KOPT-K1 (cell line): Measurements from ENCODE around the gene CNNM1.

ENCODE experiments used
- H3K27ac ChIP-seq: fragments of 200-600 bp; sonication (generic); 2 replicates; pipeline ENCODE4 v1.5.1; 2016; ENCODE audit warnings: antibody characterized with exemption, mild to moderate bottlenecking, low read depth, low read length; ENCODE audit not compliant: poor library complexity, severe bottlenecking
- H3K36me3 ChIP-seq: fragments of 200-600 bp; sonication (generic); 2 replicates; pipeline ENCODE4 v1.5.1; 2017; ENCODE audit warnings: antibody characterized with exemption, mild to moderate bottlenecking, low read length, moderate library complexity; ENCODE audit not compliant: insufficient read depth
- H3K9me3 ChIP-seq: fragments of 200-600 bp; sonication (generic); 2 replicates; pipeline ENCODE4 v1.5.1; 2017; ENCODE audit warnings: antibody characterized with exemption, low read length, mild to moderate bottlenecking; ENCODE audit not compliant: insufficient read depth, poor library complexity, severe bottlenecking

Gene CNNM1

DNA sequence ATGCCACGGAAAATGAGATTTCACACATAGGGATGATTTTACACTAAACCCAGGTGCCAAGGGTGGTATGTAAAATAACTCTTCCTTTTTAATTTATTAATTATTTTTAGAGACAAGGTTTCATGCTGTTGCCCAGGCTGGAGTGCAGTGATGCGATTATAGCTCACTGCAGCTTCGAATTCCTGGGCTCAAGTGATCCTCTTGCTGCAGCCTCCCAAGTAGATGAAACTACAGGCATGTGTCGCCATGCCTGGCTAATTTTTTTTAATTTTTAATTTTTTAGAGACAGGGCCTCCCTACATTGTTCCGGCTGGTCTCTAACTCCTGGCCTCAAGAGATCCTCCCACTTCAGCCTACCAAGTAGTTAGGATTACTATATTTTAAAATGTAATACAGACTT, 2.3 kb upstream of the CNNM1 start:
- Histone ChIP-seq H3K9me3 (no peaks in the 10 kb centered on the region), H3K36me3 (no peaks in the 10 kb centered on the region), H3K27ac (no peak overlapping the region)

DNA sequence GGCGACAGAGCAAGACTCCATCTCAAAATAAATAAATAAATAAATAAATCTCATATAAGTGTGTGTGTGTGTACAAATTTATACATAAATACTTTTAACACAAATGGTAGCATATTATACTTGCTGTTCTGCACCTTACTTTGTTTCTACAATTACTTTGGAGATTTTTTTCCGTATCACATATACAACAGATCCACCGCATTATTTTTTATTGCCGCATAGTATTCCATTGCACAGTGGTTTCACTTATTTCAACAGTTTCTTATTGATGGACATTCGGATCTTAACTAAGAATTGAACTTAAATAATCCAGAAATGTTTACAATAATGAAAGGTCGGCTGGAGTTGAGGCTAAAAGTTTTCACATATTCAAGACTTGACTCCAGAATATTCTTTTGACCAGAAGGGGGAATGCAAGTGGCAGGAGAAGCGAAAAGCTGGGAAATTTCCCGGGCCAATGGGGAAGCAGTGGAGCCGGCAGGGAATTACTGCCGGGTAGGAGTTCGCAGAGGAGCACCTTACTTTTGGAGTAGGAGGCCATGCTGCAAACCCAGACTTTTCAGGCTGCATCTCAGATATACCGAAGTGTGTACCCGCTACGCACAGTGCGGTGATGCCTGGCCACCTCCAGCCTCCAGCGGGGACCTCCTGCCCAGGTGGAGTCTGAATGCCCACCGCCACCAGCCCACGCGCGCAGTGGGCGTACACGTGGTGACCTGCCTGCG, 415 bp upstream of the CNNM1 start:
- H3K36me3 ChIP-seq = no peaks in the 10 kb centered on the region
- H3K27ac ChIP-seq = no peak overlapping the region
- H3K9me3 ChIP-seq = no peaks in the 10 kb centered on the region

DNA sequence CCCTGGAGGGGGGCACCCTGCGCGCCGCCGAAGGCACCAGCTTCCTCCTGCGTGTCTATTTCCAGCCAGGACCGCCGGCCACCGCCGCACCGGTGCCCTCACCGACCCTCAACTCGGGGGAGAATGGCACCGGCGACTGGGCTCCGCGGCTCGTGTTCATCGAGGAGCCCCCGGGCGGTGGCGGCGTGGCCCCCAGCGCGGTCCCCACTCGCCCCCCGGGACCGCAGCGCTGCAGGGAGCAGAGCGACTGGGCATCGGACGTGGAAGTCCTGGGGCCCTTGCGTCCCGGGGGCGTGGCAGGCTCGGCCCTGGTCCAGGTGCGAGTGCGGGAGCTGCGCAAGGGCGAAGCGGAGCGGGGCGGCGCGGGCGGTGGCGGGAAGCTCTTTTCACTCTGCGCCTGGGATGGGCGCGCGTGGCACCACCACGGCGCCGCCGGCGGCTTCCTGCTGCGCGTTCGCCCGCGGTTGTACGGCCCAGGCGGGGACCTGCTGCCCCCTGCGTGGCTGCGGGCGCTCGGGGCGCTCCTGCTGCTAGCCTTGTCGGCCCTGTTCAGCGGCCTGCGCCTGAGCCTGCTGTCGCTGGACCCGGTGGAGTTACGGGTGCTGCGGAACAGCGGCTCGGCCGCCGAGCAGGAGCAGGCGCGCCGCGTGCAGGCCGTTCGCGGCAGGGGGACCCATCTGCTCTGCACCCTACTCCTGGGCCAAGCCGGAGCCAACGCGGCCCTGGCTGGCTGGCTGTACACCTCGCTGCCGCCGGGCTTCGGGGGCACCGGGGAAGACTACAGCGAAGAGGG, 594 bp downstream of the CNNM1 start:
- no peaks in the 10 kb centered on the region for H3K9me3 ChIP-seq
- H3K27ac ChIP-seq = no peak overlapping the region

DNA sequence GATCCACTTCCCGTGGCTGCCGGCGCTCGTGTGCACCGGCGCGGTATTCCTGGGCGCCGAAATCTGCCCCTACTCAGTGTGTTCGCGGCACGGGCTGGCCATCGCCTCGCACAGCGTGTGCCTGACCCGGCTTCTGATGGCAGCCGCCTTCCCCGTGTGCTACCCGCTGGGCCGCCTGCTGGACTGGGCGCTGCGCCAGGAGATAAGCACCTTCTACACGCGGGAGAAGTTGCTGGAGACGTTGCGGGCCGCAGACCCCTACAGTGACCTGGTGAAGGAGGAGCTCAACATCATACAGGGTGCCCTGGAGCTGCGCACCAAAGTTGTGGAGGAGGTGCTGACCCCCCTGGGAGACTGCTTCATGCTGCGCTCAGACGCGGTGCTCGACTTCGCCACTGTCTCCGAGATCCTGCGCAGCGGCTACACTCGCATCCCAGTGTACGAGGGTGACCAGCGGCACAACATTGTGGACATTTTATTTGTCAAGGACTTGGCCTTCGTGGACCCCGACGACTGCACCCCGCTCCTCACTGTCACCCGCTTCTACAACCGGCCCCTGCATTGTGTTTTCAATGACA, 1.3 kb downstream of the CNNM1 start:
- no peaks in the 10 kb centered on the region for H3K9me3 ChIP-seq
- H3K36me3 ChIP-seq = no peaks in the 10 kb centered on the region
- no peak overlapping the region for H3K27ac ChIP-seq

More for the DNA sequence above, 594 bp downstream of the CNNM1 start:
- H3K36me3 ChIP-seq = no peaks in the 10 kb centered on the region

DNA sequence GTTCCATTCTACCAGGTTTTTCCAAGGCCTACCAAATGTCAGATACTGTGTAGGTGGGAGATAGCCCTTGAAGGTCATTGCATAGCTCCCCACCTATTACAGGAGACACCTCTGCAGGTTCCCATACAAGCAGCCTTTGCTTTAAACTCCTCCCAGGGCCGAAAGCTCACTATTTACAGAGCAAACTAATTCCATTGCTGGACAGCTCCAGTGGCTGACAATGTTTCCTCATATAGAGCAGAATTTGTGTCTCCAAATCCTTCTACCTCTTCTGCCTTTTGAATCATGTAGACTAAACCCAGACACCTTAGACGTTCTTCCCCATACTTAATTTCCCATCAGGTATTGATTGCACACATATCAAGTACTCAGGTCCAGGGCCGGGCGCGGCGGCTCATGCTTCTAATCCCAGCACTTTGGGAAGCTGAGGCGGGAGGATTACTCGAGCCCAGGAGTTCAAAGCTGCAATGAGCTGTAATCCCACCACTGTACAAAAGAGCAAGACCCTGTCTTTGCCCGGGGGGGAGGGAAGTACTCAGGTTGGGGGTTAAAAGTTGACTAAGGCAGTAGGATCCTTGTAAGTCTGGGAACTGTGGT, 2.1 kb downstream of the CNNM1 start:
- Histone ChIP-seq H3K27ac (no peak overlapping the region), H3K9me3 (no peaks in the 10 kb centered on the region), H3K36me3 (no peaks in the 10 kb centered on the region)

DNA sequence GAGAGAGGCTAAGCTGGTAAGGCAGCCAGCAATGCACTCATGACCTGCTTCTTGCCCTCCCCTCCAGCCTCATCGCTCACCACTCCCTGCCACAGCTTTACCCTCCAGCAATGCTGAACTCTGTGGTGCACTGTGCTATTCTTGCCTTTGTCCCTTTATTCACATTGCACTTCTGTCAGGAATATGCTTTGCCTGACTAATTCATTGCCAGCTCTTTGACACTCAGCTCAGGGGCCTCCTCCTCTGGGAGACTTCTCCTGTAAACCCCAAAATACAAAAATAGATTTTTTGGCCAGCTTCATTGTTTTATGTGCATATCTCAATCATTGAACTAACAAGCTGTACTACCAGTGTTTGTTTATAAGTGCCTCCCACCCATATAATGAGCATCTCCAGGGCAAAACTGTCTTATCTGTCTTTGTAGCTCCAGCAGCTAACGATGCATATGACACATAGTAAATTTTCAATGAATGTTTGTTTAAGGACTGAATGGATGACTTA, 8.2 kb downstream of the CNNM1 start:
- Histone ChIP-seq H3K9me3 (no peaks in the 10 kb centered on the region), H3K36me3 (no peaks in the 10 kb centered on the region), H3K27ac (no peak overlapping the region)

DNA sequence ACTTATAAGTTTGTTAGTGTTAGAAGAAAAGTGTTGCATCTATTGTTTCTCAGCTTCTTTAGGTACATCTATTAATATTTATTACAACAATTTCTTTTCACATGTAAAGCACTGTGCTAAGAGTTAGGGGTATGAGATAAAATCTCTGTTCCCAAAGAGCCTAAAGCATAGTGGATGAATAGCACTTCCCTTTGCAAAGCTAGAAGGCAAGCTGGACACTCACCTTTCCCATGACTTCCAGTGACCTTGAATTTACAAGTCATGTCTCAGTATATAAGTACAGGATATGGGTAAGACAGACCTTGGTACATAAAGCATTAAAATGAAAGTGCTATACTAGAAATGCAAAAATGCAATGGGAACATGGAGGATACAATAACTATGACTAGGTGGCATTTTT, 8.7 kb downstream of the CNNM1 start:
- Histone ChIP-seq H3K27ac (no peak overlapping the region), H3K36me3 (no peaks in the 10 kb centered on the region), H3K9me3 (no peaks in the 10 kb centered on the region)

DNA sequence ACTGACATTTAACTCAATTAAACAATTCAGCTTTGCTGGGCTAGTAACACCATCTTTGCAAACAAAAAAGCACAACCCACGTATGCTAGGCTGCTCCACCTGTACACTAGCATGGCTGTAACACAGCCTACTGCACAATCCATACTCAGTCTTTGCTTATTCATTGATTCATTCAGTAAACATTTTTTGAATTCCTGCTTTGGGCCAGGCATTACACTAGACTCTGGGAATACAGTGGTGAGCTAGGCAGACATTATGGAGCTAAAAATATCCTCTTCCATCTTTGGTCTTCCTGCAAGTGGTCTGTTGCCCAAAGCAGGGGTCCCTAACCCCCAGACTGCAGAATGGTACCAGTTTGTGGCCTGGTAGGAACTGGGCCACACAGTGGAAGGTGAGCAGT, 9.9 kb downstream of the CNNM1 start:
- Histone ChIP-seq H3K36me3 (no peaks in the 10 kb centered on the region), H3K9me3 (no peaks in the 10 kb centered on the region), H3K27ac (no peak overlapping the region)

DNA sequence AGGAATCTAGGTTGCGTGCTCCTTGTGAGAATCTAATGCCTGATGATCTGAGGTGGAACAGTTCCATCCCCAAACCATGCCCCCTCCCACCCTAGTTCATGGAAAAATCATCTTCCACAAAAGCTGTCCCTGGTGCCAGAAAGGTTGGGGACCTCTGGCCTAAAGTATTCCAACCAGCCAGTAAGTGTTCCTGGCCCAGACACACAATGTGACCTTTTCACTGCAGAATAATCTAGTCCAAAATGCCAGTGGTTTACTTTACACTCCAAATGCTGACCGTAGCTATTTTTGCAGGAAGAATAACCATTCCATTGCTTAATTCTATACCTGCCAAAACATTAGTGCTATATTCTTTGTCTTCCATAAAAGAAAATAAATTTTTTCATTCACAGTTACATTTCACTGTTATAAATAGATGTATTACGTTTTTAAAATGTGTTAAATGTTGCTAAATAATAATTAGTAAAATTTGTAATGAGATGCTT, 10.4 kb downstream of the CNNM1 start:
- H3K36me3 ChIP-seq = no peaks in the 10 kb centered on the region
- no peak overlapping the region for H3K27ac ChIP-seq
- H3K9me3 ChIP-seq = no peaks in the 10 kb centered on the region

DNA sequence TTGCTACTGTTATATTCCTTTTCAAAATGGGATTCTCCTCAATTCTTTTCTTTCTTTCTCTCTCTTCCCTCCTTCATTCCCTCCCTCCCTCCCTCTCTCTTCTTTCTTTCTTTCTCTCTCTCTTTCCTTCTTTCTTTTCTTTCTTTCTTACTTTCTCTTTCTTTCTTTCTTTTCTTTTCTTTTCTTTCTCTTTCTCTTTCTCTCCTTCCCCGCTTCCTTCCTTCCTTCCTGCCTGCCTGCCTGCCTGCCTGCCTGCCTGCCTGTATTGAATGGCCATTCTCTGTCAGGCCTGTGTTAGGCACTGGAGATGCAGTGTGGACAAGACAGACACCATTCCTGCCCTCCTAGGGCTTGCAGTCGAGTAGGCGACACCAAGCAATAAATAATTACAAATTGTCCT, 11.5 kb downstream of the CNNM1 start:
- Histone ChIP-seq H3K9me3 (no peaks in the 10 kb centered on the region), H3K27ac (no peak overlapping the region), H3K36me3 (no peaks in the 10 kb centered on the region)

DNA sequence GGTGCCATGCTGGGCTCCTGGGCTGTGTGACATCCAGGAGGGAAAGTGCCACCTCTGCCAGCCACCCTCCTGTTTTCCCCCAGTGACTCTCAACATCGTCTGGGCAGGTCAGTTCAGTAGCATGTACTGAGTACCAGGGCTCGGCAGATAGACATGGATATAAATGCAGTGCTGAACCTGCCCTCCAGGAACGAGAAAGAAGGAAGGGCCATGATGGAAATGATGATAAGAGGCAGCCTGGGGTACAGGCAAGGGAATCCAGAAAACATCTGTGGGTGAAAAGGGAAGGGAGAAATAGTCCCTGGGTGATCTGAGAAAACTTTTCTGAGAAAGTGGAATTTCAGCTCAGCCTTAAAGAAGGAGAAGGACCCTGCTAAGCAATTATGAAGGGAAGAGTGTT, 12.1 kb downstream of the CNNM1 start:
- no peaks in the 10 kb centered on the region for H3K36me3 ChIP-seq
- H3K27ac ChIP-seq = no peak overlapping the region
- H3K9me3 ChIP-seq = no peaks in the 10 kb centered on the region

DNA sequence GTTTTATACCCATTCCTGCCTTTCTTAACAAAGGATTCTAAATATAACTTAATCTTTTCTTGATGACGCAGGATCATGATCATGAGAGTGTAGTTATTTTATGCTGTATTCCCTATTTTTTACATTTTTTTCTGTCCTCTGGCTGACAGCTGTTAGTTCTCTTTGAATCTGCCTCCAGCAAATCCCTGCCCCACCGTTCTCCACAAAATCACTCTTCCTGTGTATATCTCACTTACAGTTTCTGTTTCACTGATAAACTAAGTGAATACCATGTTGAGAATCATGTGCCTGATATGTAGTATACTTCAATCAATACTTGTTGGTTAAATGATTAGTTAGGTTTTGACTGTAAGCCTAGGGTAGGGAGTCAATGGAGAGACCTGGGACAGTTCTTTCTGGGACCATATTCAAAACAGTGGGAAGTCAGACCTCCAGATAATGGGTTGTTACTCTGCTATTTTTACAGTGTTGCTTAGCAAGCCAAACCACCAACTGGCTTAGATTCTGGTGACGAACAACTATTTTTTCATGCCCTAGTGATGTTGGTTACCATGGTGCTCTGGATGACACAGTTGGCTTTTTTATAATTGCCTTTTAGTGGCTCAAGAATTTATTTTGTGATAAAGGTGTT, 12.8 kb downstream of the CNNM1 start:
- Histone ChIP-seq H3K9me3 (no peaks in the 10 kb centered on the region), H3K27ac (no peak overlapping the region), H3K36me3 (no peaks in the 10 kb centered on the region)

DNA sequence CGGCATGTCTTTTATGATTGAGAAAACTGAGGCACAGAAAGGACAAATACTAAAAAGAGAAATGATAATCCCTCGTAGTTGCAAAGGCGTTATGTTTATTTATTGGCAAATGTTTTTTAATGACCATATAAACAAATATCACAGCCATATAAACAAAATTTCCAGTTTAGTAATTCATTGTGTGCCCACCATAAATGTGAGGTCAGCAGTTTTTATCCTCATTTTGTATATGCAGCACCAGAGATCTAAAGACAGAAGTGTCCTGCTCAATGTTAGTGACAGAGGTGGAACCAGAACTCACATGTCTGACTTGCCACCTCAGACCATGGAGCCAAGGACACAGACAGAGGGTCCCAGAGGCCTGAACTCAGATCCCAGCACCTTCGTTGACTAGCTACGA, 14.1 kb downstream of the CNNM1 start:
- no peak overlapping the region for H3K27ac ChIP-seq
- no peaks in the 10 kb centered on the region for H3K9me3 ChIP-seq
- H3K36me3 ChIP-seq = no peaks in the 10 kb centered on the region

DNA sequence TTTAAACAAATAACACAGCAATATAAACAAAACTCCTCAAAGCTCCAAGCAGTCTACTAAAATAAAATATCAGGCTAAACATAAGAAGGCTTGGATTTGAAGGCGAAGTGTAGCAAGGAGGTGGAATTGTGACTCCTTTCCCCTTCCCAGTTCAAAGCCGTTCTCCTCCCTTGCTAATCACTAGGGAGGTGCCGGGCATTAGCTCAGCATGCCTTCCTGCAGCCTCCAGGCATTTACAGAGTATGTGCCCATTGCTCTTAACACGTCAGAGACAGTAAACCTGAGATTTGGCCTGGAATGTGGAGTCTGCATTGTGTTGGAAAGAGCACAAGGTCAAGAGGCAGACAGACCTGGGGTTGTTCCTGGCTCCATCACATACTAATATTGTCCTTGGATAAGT, 15.6 kb downstream of the CNNM1 start:
- no peaks in the 10 kb centered on the region for H3K36me3 ChIP-seq
- H3K9me3 ChIP-seq = no peaks in the 10 kb centered on the region
- H3K27ac ChIP-seq = no peak overlapping the region

DNA sequence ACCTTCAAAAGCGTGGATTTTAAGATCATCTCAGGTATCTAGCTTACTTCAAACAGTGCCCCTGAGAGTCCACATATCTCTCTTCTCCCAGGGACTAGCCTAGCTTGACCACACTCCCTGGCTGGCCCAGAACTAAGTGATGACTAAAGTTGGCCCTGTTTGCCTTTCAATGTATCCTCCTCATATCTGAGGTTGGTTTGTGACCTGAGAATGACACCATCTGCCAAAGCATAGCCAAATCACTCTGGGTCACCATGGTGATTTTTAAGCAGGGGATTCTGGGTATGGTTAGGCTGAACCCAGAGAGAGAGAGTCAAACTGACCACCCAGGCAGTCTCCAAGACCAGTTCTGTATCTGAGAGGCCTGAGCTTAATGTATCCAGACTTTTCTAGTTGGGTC, 16.2 kb downstream of the CNNM1 start:
- no peak overlapping the region for H3K27ac ChIP-seq

More for the DNA sequence above, 16.2 kb downstream of the CNNM1 start:
- no peaks in the 10 kb centered on the region for H3K9me3 ChIP-seq
- no peaks in the 10 kb centered on the region for H3K36me3 ChIP-seq
